K562 (cell line): ENCODE data around the gene C7orf57. TPM values are rescaled to one million over a fixed set of nuclear protein-coding genes. Genes with fewer than 3 reads are reported as not detected.

Experiments
- COPS2 ChIP-seq: fragments of 450-650 bp; conservative IDR thresholded peaks from 2 replicates; pipeline ENCODE4 v1.6.1; 2016; ENCODE audit warnings: mild to moderate bottlenecking, moderate library complexity
- DPF2 ChIP-seq: fragments of 450-650 bp; IDR thresholded peaks from 2 replicates; pipeline ENCODE4 v1.6.1; 2016
- ESRRA ChIP-seq: fragments of 450-650 bp; IDR thresholded peaks from 2 replicates; pipeline ENCODE4 v1.6.1; 2014; ENCODE audit warnings: low read depth, mild to moderate bottlenecking, moderate library complexity, borderline replicate concordance
- HEY1 ChIP-seq: fragments of 250-450 bp; sonication (Bioruptor Pico); IDR thresholded peaks from 2 replicates; pipeline ENCODE4 v1.5.0; 2020; ENCODE audit warnings: mild to moderate bottlenecking, moderate library complexity, borderline replicate concordance
- ILF3 ChIP-seq: fragments of 450-650 bp; IDR thresholded peaks from 2 replicates; pipeline ENCODE4 v1.6.1; 2018; ENCODE audit warnings: antibody characterized with exemption, mild to moderate bottlenecking, moderate library complexity, borderline replicate concordance
- MBD2 ChIP-seq: sonication (generic); IDR thresholded peaks from 2 replicates; pipeline ENCODE4 v1.6.1; 2016; ENCODE audit warnings: low read depth, borderline replicate concordance
- MYC ChIP-seq, 2 experiments: fragments of 250-450 bp in 1 of 2; sonication (Bioruptor Pico) in 1 of 2; IDR thresholded peaks; 2 replicates each; pipeline versions ENCODE4 v1.5.1 to v1.6.1; 2012 to 2021; ENCODE audit warnings: low read depth in 2 of 2, borderline replicate concordance in 1 of 2, improper control_type of control experiment in 1 of 2, low read length in 1 of 2, mild to moderate bottlenecking in 1 of 2, moderate library complexity in 1 of 2
- NCOA6 ChIP-seq: fragments of 450-650 bp; IDR thresholded peaks from 2 replicates; pipeline ENCODE4 v1.6.1; 2017; ENCODE audit warnings: mild to moderate bottlenecking
- NFIC ChIP-seq: fragments of 450-650 bp; IDR thresholded peaks from 2 replicates; pipeline ENCODE4 v1.6.1; 2017; ENCODE audit warnings: mild to moderate bottlenecking, inconsistent platforms
- POLR2AphosphoS5 ChIP-seq: IDR thresholded peaks from 2 replicates; pipeline ENCODE4 v1.6.1; 2011; ENCODE audit warnings: mild to moderate bottlenecking, low read depth, low read length, moderate library complexity; ENCODE audit not compliant: control insufficient read depth, insufficient read depth
- POLR2G ChIP-seq: fragments of 200-400 bp; formaldehyde crosslinking; IDR thresholded peaks from 2 replicates; pipeline ENCODE4 v1.6.1; 2017; ENCODE audit warnings: low read depth, mild to moderate bottlenecking, antibody characterized with exemption, low read length, moderate library complexity
- RCOR1 ChIP-seq, 2 experiments: IDR thresholded peaks; 2 replicates each; pipeline ENCODE4 v1.6.1; 2012; ENCODE audit warnings: low read depth in 2 of 2, low read length in 2 of 2, borderline replicate concordance in 1 of 2, improper control_type of control experiment in 1 of 2
- SMARCA4 ChIP-seq: fragments of 450-650 bp; IDR thresholded peaks from 2 replicates; pipeline ENCODE4 v1.6.1; 2016
- SP1 ChIP-seq: sonication (generic); formaldehyde crosslinking; IDR thresholded peaks from 2 replicates; pipeline ENCODE4 v1.8.1; 2022; ENCODE audit warnings: mild to moderate bottlenecking, missing genetic modification reagents
- SRF ChIP-seq, 2 experiments: fragments of 250-450, 450-650 bp in 1 of 2; sonication (Bioruptor Pico) in 1 of 2; sonication (generic) in 1 of 2; formaldehyde crosslinking; IDR thresholded peaks; 2 replicates each; pipeline versions ENCODE4 v1.5.0 to v1.5.1; 2020 to 2022; ENCODE audit warnings: mild to moderate bottlenecking in 1 of 2, missing genetic modification reagents in 1 of 2
- SRSF1 ChIP-seq: fragments of 200-400 bp; formaldehyde crosslinking; IDR thresholded peaks from 2 replicates; pipeline ENCODE4 v1.6.1; 2017; ENCODE audit warnings: mild to moderate bottlenecking, low read depth, low read length, moderate library complexity
- STAT5A ChIP-seq: IDR thresholded peaks from 2 replicates; pipeline ENCODE4 v1.6.1; 2012; ENCODE audit warnings: low read length, inconsistent platforms, borderline replicate concordance
- TAF9B ChIP-seq: fragments of 450-650 bp; IDR thresholded peaks from 2 replicates; pipeline ENCODE4 v1.6.1; 2018; ENCODE audit warnings: mild to moderate bottlenecking; ENCODE audit not compliant: partially characterized antibody
- TRIM24 ChIP-seq, 2 experiments: fragments of 450-650 bp; IDR thresholded peaks; 2 replicates each; pipeline ENCODE4 v1.6.1; 2016
- ZBTB2 ChIP-seq: fragments of 450-650 bp; IDR thresholded peaks from 2 replicates; pipeline ENCODE4 v1.6.1; 2016; ENCODE audit warnings: antibody characterized with exemption
- ZFP30 ChIP-seq: fragments of 250-450 bp; sonication (Bioruptor Pico); IDR thresholded peaks from 2 replicates; pipeline ENCODE4 v1.8.0; 2022; ENCODE audit warnings: moderate library complexity, mild to moderate bottlenecking, inconsistent platforms, borderline replicate concordance
- ZNF324 ChIP-seq: fragments of 250-450 bp; sonication (Bioruptor Pico); IDR thresholded peaks from 2 replicates; pipeline ENCODE4 v1.4.0; 2020; ENCODE audit warnings: mild to moderate bottlenecking
- ZNF57 ChIP-seq: fragments of 450-650 bp; formaldehyde crosslinking; IDR thresholded peaks from 2 replicates; pipeline ENCODE4 v1.4.0; 2020; ENCODE audit warnings: mild to moderate bottlenecking, moderate library complexity
- ZNF589 ChIP-seq: fragments of 200-800 bp; sonication (Bioruptor generic); IDR thresholded peaks from 2 replicates; pipeline ENCODE4 v1.6.1; 2016; ENCODE audit warnings: low read depth, missing genetic modification characterization, missing compliant biosample characterization
- ZNF830 ChIP-seq: fragments of 250-450 bp; sonication (Bioruptor Pico); IDR thresholded peaks from 2 replicates; pipeline ENCODE4 v1.5.0; 2021; ENCODE audit warnings: mild to moderate bottlenecking
- polyA plus RNA-seq, 8 experiments: library from polyadenylated mRNA; depleted of rRNA in 4 of 8; stranded (reverse) in 5 of 8; unstranded in 3 of 8; fragments of >200 nt; fragmentation: Nextera tagmentation in 2 of 8; fragmentation: Illumina TruSeq in 1 of 8; extraction: Ambion mirVana in 2 of 8; extraction: Trizol in 1 of 8; gene quantifications; 2 replicates each; pipeline versions ENCODE4 v1.2.1 to v1.2.3, GENCODE V29; 2011 to 2014; ENCODE audit warnings: inconsistent platforms in 1 of 8, missing spikeins in 1 of 8
- total RNA-seq, 7 experiments: library from RNA; depleted of rRNA in 6 of 7; stranded (reverse); fragments of >200 nt in 6 of 7; fragmentation: Illumina TruSeq in 2 of 7; extraction: Trizol in 2 of 7; gene quantifications; 2 replicates each; pipeline versions ENCODE4 v1.2.1 to v1.2.3, GENCODE V29; 2011 to 2021; ENCODE audit warnings: low replicate concordance in 1 of 7
- TF ChIP-seq, protein P1 (sequence below): IDR thresholded peaks from 3 replicates; pipeline ENCODE4 v1.6.1; 2011; ENCODE audit warnings: borderline replicate concordance, mild to moderate bottlenecking, moderate library complexity; ENCODE audit not compliant: insufficient read length; ENCODE audit errors: extremely low read depth

The C7orf57 gene
- total and polyA plus RNA-seq, 9 of the 15 experiments (the other 6 are each of a cell fraction or from before 2014, with no cell fraction given) = not detected

GRCh38 chr7:48088559-48089045 lies 53.3 kb downstream of the C7orf57 start (continued):
- TF ChIP-seq RCOR1 (IDR thresholded peaks at IDR 0.05; ENCODE audit: borderline replicate concordance in 1 of 2, low read depth in 2 of 2, low read length in 2 of 2) (peak in 1 of 2 experiments; percentile 33; a peak in 1 of 4 replicates), TRIM24 (IDR thresholded peaks at IDR 0.05) (peak in 1 of 2 experiments; percentile 3; a peak in 1 of 4 replicates), SP1 (CRISPR knock-in tag) (peak; percentile 24; the same call in 1 of the 2 replicates), SRSF1 (no peak), ZNF589 (CRISPR knock-in tag) (no peak), SRF (CRISPR knock-in tag; IDR thresholded peaks at IDR 0.05) (peak in 1 of 2 experiments; percentile 50; a peak in 1 of 4 replicates), NCOA6 (no peak), ZNF324 (no peak), MYC (IDR thresholded peaks at IDR 0.05; ENCODE audit: low read depth, low read length) (no peak), MYC (CRISPR knock-in tag; IDR thresholded peaks at IDR 0.05; ENCODE audit: borderline replicate concordance, low read depth) (no peak), ESRRA (peak; percentile 93), NFIC (peak; percentile 85), MBD2 (no peak), STAT5A (no peak), POLR2AphosphoS5 (peak; percentile 50; the same call in 1 of the 2 replicates), TAF9B (peak; percentile 14), ZNF830 (CRISPR knock-in tag) (no peak), ZBTB2 (no peak), COPS2 (no peak), HEY1 (CRISPR knock-in tag) (no peak), SMARCA4 (peak; percentile 80), ILF3 (no peak), DPF2 (peak; percentile 53), ZFP30 (CRISPR knock-in tag) (no peak), POLR2G (peak; percentile 75), ZNF57 (CRISPR knock-in tag) (no peak)
- TF ChIP-seq, protein P1, sequence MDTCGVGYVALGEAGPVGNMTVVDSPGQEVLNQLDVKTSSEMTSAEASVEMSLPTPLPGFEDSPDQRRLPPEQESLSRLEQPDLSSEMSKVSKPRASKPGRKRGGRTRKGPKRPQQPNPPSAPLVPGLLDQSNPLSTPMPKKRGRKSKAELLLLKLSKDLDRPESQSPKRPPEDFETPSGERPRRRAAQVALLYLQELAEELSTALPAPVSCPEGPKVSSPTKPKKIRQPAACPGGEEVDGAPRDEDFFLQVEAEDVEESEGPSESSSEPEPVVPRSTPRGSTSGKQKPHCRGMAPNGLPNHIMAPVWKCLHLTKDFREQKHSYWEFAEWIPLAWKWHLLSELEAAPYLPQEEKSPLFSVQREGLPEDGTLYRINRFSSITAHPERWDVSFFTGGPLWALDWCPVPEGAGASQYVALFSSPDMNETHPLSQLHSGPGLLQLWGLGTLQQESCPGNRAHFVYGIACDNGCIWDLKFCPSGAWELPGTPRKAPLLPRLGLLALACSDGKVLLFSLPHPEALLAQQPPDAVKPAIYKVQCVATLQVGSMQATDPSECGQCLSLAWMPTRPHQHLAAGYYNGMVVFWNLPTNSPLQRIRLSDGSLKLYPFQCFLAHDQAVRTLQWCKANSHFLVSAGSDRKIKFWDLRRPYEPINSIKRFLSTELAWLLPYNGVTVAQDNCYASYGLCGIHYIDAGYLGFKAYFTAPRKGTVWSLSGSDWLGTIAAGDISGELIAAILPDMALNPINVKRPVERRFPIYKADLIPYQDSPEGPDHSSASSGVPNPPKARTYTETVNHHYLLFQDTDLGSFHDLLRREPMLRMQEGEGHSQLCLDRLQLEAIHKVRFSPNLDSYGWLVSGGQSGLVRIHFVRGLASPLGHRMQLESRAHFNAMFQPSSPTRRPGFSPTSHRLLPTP = no peak
